ENCODE data around the gene TFR2. TPM values are rescaled to one million over a fixed set of nuclear protein-coding genes. Genes with fewer than 3 reads are reported as not detected.

TFR2 gene
- polyA plus RNA-seq, 1 experiment = 0.49 TPM

- ChIA-PET CTCF (interaction anchor here (0.6 to 10.3 kb wide), 2 partner anchors 13 to 228 kb away, joined by 3 to 110 read pairs; partner anchors contain the start of gene GIGYF1), POLR2A (no interaction called here)
- Histone ChIP-seq H3K4me3 (ENCODE audit: low read depth, low read length) (no peak overlapping the region), H3K36me3 (ENCODE audit: control insufficient read depth, insufficient read depth, low read length) (peaks cover 48% of the 10 kb centered on the region), H3K27me3 (ENCODE audit: control insufficient read depth, insufficient read depth, low read length) (no peaks in the 10 kb centered on the region)
- TF ChIP-seq CTCF (IDR thresholded peaks at IDR 0.05; ENCODE audit: insufficient read depth, low read depth, low read length) = no peak
- DNase-seq (ENCODE audit: low read depth) = no peak
These were observed 37.1 kb upstream of the TFR2 start for GRCh38 chr7:100678291-100678984.

GRCh38 chr7:100677308-100678267 lies 36.2 kb upstream of the TFR2 start:
- Histone ChIP-seq H3K27me3 (ENCODE audit: control insufficient read depth, insufficient read depth, low read length) (no peaks in the 10 kb centered on the region), H3K36me3 (ENCODE audit: control insufficient read depth, insufficient read depth, low read length) (peaks cover 42% of the 10 kb centered on the region), H3K4me3 (ENCODE audit: low read depth, low read length) (no peak overlapping the region)
- DNase-seq (ENCODE audit: low read depth) = no peak
- POLR2A ChIA-PET = no interaction called here
- TF ChIP-seq CTCF (IDR thresholded peaks at IDR 0.05; ENCODE audit: insufficient read depth, low read depth, low read length) = no peak
- CTCF ChIA-PET = interaction anchor here (1.0 to 10.3 kb wide), 2 partner anchors 14 to 28 kb away, joined by 4 to 110 read pairs; partner anchors contain the start of gene GIGYF1

GRCh38 chr7:100676501-100677306 lies 35.4 kb upstream of the TFR2 start:
- Histone ChIP-seq H3K36me3 (ENCODE audit: control insufficient read depth, insufficient read depth, low read length) (peaks cover 36% of the 10 kb centered on the region), H3K4me3 (ENCODE audit: low read depth, low read length) (peak overlapping the region; percentile 97), H3K27me3 (ENCODE audit: control insufficient read depth, insufficient read depth, low read length) (no peaks in the 10 kb centered on the region)
- POLR2A ChIA-PET = no interaction called here
- CTCF ChIA-PET = interaction anchor here (1.0 to 10.3 kb wide), 2 partner anchors 15 to 28 kb away, joined by 4 to 110 read pairs; partner anchors contain the start of gene GIGYF1
- no peak for TF ChIP-seq CTCF (IDR thresholded peaks at IDR 0.05; ENCODE audit: insufficient read depth, low read depth, low read length)
- DNase-seq (ENCODE audit: low read depth) = no peak

GRCh38 chr7:100675581-100676350 lies 34.4 kb upstream of the TFR2 start:
- Histone ChIP-seq H3K27me3 (ENCODE audit: control insufficient read depth, insufficient read depth, low read length) (no peaks in the 10 kb centered on the region), H3K36me3 (ENCODE audit: control insufficient read depth, insufficient read depth, low read length) (peaks cover 31% of the 10 kb centered on the region), H3K4me3 (ENCODE audit: low read depth, low read length) (peak overlapping the region; percentile 97)
- POLR2A ChIA-PET = interaction anchor here (0.6 kb wide), 2 partner anchors 17 to 89 kb away, joined by 3 read pairs; partner anchors contain the start of gene FBXO24
- no peak for TF ChIP-seq CTCF (IDR thresholded peaks at IDR 0.05; ENCODE audit: insufficient read depth, low read depth, low read length)
- CTCF ChIA-PET = interaction anchor here (10.3 kb wide), 1 partner anchor 16 kb away, joined by 110 read pairs; the partner anchor contains the start of gene GIGYF1
- DNase-seq (ENCODE audit: low read depth) = peak; percentile 12

Data from BJ (cell line).